GM12892 (cell line): Measurements from ENCODE around the gene CPT1B.
A peak's percentile ranks its signal among the peaks of the same experiment; 100 is the strongest.

ENCODE experiments used
- POLR2A ChIP-seq: IDR thresholded peaks from 2 replicates; pipeline ENCODE4 v1.6.1; 2011; ENCODE audit warnings: low read depth, low read length, control low read depth
- POLR2AphosphoS5 ChIP-seq: IDR thresholded peaks from 2 replicates; pipeline ENCODE4 v1.6.1; 2011; ENCODE audit warnings: low read depth, low read length, control low read depth
- TAF1 ChIP-seq: IDR thresholded peaks from 2 replicates; pipeline ENCODE4 v1.6.1; 2011; ENCODE audit warnings: low read depth, mild to moderate bottlenecking, control low read depth, low read length, borderline replicate concordance

- TF ChIP-seq POLR2A (no peak), POLR2AphosphoS5 (0 out of 2 replicates have a peak, but pooled peaks have one; percentile 48), TAF1 (no peak)
These were observed 50.1 kb downstream of the CPT1B start for GRCh38 chr22:50527921-50528681.
